DMS79 (cell line): Measurements from ENCODE around the gene ADGRA1.

Source experiments
- DNase-seq: peaks from one replicate; lab custom pipeline; 2025; lab: John Stamatoyannopoulos, UW

ADGRA1 gene

DNA sequence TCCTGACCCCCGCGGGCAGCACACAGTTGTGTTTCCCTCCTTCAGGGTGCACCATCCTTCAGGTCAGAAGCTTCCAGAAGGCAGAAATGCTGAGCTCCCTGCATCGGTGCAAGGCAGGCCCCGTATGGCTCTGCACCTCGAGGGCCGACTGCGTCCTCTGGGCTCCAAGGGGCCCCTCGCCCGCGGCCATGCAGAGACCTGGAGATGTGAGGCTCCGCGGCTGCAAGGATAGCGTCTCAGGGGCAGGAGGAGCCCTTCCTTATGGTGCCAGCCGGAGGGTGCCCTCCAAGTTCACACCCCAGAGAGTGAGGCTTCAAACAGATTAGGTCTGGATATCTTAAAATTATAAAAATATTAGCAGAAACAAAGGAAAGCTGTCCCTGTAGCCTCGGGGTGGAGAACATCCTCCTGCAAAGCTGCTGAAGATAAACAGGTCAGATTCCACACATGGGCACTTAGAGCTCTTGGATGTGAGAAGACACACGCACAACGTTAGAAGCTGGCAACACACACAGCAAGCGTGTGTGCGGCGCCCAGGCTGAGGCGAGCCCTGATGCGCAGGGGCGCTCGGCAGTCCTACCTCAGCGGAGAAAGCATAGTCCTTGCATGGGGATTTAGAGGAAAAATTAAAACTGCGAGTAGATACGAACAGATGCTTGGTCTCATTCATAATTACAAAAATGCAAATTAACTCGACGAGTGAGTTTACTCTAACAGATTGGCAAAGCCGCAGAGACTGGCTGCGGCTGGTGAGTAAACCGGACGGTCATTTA is 92.7 kb downstream of the ADGRA1 start:
- DNase-seq: no peak

DNA sequence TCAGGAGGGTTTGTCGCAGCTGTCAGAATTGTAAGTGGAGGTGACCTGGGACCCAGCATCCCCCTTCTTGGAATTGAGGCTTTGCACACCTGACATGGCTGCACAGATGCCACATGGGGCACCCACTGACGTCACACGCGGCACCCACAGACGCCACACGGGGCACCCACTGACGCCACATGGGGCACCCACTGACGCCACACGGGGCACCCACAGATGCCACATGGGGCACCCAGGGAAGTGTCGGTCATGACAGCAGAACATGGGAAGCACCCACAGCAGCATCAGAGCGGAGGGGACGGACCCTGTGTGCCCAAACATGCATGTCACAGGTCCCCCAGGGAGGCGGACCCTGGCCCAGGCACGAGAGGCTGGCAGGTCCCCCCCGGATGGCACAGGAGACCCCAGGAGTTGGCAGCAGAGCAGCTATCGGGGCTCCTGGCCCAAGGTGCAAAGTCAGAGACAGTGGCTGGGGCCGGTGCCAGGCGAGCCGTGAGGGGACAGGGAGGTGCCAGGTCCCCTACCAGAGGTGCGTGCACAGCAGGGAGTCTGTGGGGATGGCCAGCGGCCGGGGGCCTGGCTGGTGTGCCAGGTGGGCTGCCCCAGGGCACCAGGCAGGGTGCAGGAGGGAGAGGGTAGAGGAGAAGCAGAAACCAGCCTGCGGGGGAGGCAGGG is 93.4 kb downstream of the ADGRA1 start:
- DNase-seq: no peak
